ENCODE results near the gene TCF12.
"Not testable (repeated sequence)": the region's sequence is repeated elsewhere in the genome, so short reads cannot be mapped to it uniquely, and the experiment has no call there.

TCF12 gene

GRCh38 chr15:56913670-56914069, 4.8 kb upstream of the TCF12 start:
- no peak for FAIRE-seq
- DNase-seq (ENCODE audit: insufficient read length, low spot score), result no peak

- FAIRE-seq, result no peak
- DNase-seq (ENCODE audit: insufficient read length, low spot score), result no peak
Measured at GRCh38 chr15:56915888-56916287, 2.6 kb upstream of the TCF12 start.

GRCh38 chr15:56916825-56917477, 1.5 kb upstream of the TCF12 start:
- DNase-seq (ENCODE audit: insufficient read length, low spot score) (no peak), FAIRE-seq (no peak)

GRCh38 chr15:56917652-56918045, 795 bp upstream of the TCF12 start:
- DNase-seq (ENCODE audit: insufficient read length, low spot score) (no peak), FAIRE-seq (no peak)

GRCh38 chr15:56919031-56919608, 676 bp downstream of the TCF12 start:
- DNase-seq (ENCODE audit: insufficient read length, low spot score) (no peak), FAIRE-seq (no peak)

GRCh38 chr15:56919609-56920366, 1.3 kb downstream of the TCF12 start:
- FAIRE-seq, result no peak

GRCh38 chr15:56920367-56920627, 1.9 kb downstream of the TCF12 start:
- FAIRE-seq (no peak), DNase-seq (ENCODE audit: insufficient read length, low spot score) (no peak)

More at GRCh38 chr15:56919609-56920366, 1.3 kb downstream of the TCF12 start:
- DNase-seq (ENCODE audit: insufficient read length, low spot score), result no peak

GRCh38 chr15:56923174-56923591, 4.7 kb downstream of the TCF12 start:
- DNase-seq (ENCODE audit: insufficient read length, low spot score) (no peak), FAIRE-seq (no peak)

GRCh38 chr15:56927816-56928215, 9.4 kb downstream of the TCF12 start:
- DNase-seq (ENCODE audit: insufficient read length, low spot score), result no peak
- FAIRE-seq, result no peak

GRCh38 chr15:56929399-56929798, 11.0 kb downstream of the TCF12 start:
- DNase-seq (ENCODE audit: insufficient read length, low spot score) (no peak), FAIRE-seq (no peak)

GRCh38 chr15:56929933-56930332, 11.5 kb downstream of the TCF12 start:
- FAIRE-seq (no peak), DNase-seq (ENCODE audit: insufficient read length, low spot score) (no peak)

- DNase-seq (ENCODE audit: insufficient read length, low spot score) (no peak), FAIRE-seq (no peak)
Measured at GRCh38 chr15:56930669-56931313, 12.3 kb downstream of the TCF12 start.

GRCh38 chr15:56931639-56932508, 13.4 kb downstream of the TCF12 start:
- FAIRE-seq (no peak), DNase-seq (ENCODE audit: insufficient read length, low spot score) (no peak)

GRCh38 chr15:56932509-56932868, 14.0 kb downstream of the TCF12 start:
- DNase-seq (ENCODE audit: insufficient read length, low spot score); FAIRE-seq: not testable (repeated sequence)

GRCh38 chr15:56933410-56933809, 15.0 kb downstream of the TCF12 start:
- DNase-seq (ENCODE audit: insufficient read length, low spot score) (no peak), FAIRE-seq (no peak)

GRCh38 chr15:56933811-56934210, 15.4 kb downstream of the TCF12 start:
- DNase-seq (ENCODE audit: insufficient read length, low spot score) (no peak), FAIRE-seq (no peak)

GRCh38 chr15:56934269-56934668, 15.8 kb downstream of the TCF12 start:
- DNase-seq (ENCODE audit: insufficient read length, low spot score) (no peak), FAIRE-seq (no peak)

- DNase-seq (ENCODE audit: insufficient read length, low spot score) (no peak), FAIRE-seq (no peak)
Measured at GRCh38 chr15:56936929-56937328, 18.5 kb downstream of the TCF12 start.

- DNase-seq (ENCODE audit: insufficient read length, low spot score) (no peak), FAIRE-seq (no peak)
Measured at GRCh38 chr15:56939257-56939656, 20.8 kb downstream of the TCF12 start.

GRCh38 chr15:56940388-56940787, 21.9 kb downstream of the TCF12 start:
- FAIRE-seq (no peak), DNase-seq (ENCODE audit: insufficient read length, low spot score) (no peak)

- DNase-seq (ENCODE audit: insufficient read length, low spot score) (no peak), FAIRE-seq (no peak)
Measured at GRCh38 chr15:56942118-56942517, 23.7 kb downstream of the TCF12 start.

All from HTR-8/SVneo (cell line).